GM12878 (cell line): ENCODE measurements around the gene YPEL4. TPM values are rescaled to one million over a fixed set of nuclear protein-coding genes. Genes with fewer than 3 reads are reported as not detected.

Source experiments
- ATAC-seq: fragments of 200-7000 bp; cut with Tn5 transposase; 3 replicates; pipeline ENCODE4 v1.9.1; 2020; ENCODE audit warnings: mild to moderate bottlenecking, moderate library complexity
- BruUV-seq: library from RNA; stranded (reverse); fragments of 400-500 nt; replicated peaks from 2 replicates; lab custom pipeline; 2021; lab: Mats Ljungman, UMichigan
- CTCF ChIA-PET: fragments of 300-600 bp; sonication (Branson Sonifier 250); formaldehyde crosslinking; extraction: SDS; loops from one replicate; lab custom pipeline; 2021; ENCODE audit warnings: inconsistent platforms; lab: Yijun Ruan, JAX
- POLR2A ChIA-PET: fragments of 350-600 bp; formaldehyde crosslinking; extraction: SDS; loops from one replicate; lab custom pipeline; 2021; ENCODE audit warnings: inconsistent platforms; lab: Charles Lee
- RAD21 ChIA-PET: fragments of 300-600 bp; sonication (Branson Sonifier 250); formaldehyde crosslinking; loops from one replicate; lab custom pipeline; 2023; ENCODE audit warnings: antibody characterized with exemption; ENCODE audit not compliant: unreplicated experiment; lab: Charles Lee
- SMC1A ChIA-PET: fragments of 300-600 bp; sonication (Branson Sonifier 250); formaldehyde crosslinking; loops from one replicate; lab custom pipeline; 2023; ENCODE audit not compliant: unreplicated experiment, uncharacterized antibody; lab: Charles Lee
- DNase-seq: peaks from one replicate; pipeline ENCODE4 v3.0.0-alpha.2; 2011; ENCODE audit warnings: low read depth, low spot score
- FAIRE-seq: peaks from 3 replicates; lab custom pipeline; 2011; peaks lifted over from hg19 to GRCh38; lab: Jason Lieb, UNC
- H2AFZ ChIP-seq: 2 replicates; pipeline ENCODE4 v1.6.0; 2011; ENCODE audit warnings: low read depth, low read length, control low read depth; ENCODE audit not compliant: control insufficient read depth
- H3K27ac ChIP-seq: 2 replicates; pipeline ENCODE4 v1.5.1; 2011; ENCODE audit warnings: control low read depth; ENCODE audit not compliant: control insufficient read depth, insufficient read depth
- H3K27me3 ChIP-seq, 2 experiments: replicated peaks in 1 of 2; 2 replicates each; pipeline versions ENCODE4 v1.6.0 to v1.6.1; 2011; ENCODE audit warnings: low read length in 1 of 2; ENCODE audit not compliant: control insufficient read depth in 2 of 2, insufficient read depth in 2 of 2
- H3K36me3 ChIP-seq, 2 experiments: 2 replicates each; pipeline ENCODE4 v1.5.1; 2011; ENCODE audit warnings: low read length in 1 of 2; ENCODE audit not compliant: control insufficient read depth in 2 of 2, insufficient read depth in 2 of 2
- H3K4me1 ChIP-seq: 2 replicates; pipeline ENCODE4 v1.6.1; 2011; ENCODE audit warnings: mild to moderate bottlenecking, low read length, moderate library complexity, mixed read lengths; ENCODE audit not compliant: control insufficient read depth, insufficient read depth
- H3K4me2 ChIP-seq: 2 replicates; pipeline ENCODE4 v1.6.0; 2011; ENCODE audit warnings: control low read depth; ENCODE audit not compliant: control insufficient read depth, insufficient read depth
- H3K4me3 ChIP-seq: fragments of 200-600 bp; sonication (generic); 2 replicates; pipeline ENCODE4 v1.5.1; 2016
- H3K79me2 ChIP-seq: 2 replicates; pipeline ENCODE4 v1.6.0; 2011; ENCODE audit warnings: low read length; ENCODE audit not compliant: control insufficient read depth, insufficient read depth
- H3K9ac ChIP-seq: 2 replicates; pipeline ENCODE4 v1.8.0; 2011; ENCODE audit warnings: low read length, control low read depth, mixed read lengths; ENCODE audit not compliant: control insufficient read depth, insufficient read depth
- H3K9me3 ChIP-seq: replicated peaks from 3 replicates; pipeline ENCODE4 v1.5.1; 2011; ENCODE audit warnings: mild to moderate bottlenecking, low read length; ENCODE audit not compliant: control insufficient read depth, insufficient read depth
- H4K20me1 ChIP-seq: 2 replicates; pipeline ENCODE4 v1.6.0; 2011; ENCODE audit not compliant: control insufficient read depth, insufficient read depth
- ATF7 ChIP-seq: fragments of 450-650 bp; IDR thresholded peaks from 2 replicates; pipeline ENCODE4 v1.6.1; 2016; ENCODE audit warnings: low read depth, mild to moderate bottlenecking
- EZH2 ChIP-seq: IDR thresholded peaks from 2 replicates; pipeline ENCODE4 v1.6.1; 2012; ENCODE audit warnings: low read depth, mild to moderate bottlenecking, control low read depth, inconsistent platforms, low read length, borderline replicate concordance; ENCODE audit not compliant: control insufficient read depth
- GATAD2B ChIP-seq: fragments of 450-650 bp; conservative IDR thresholded peaks from 2 replicates; pipeline ENCODE4 v1.6.1; 2017; ENCODE audit warnings: low read depth, mild to moderate bottlenecking, moderate library complexity
- HDAC6 ChIP-seq: fragments of 200-600 bp; sonication (generic); IDR thresholded peaks from one replicate; pipeline ENCODE4 v1.8.0; 2017; ENCODE audit warnings: antibody characterized with exemption; ENCODE audit not compliant: unreplicated experiment
- KDM1A ChIP-seq: fragments of 200-600 bp; sonication (generic); IDR thresholded peaks from 2 replicates; pipeline ENCODE4 v1.6.1; 2016; ENCODE audit warnings: borderline replicate concordance
- MXI1 ChIP-seq: fragments of 150-350 bp; IDR thresholded peaks from 2 replicates; pipeline ENCODE4 v1.6.1; 2011; ENCODE audit warnings: low read depth, mild to moderate bottlenecking, inconsistent platforms, low read length, improper control_type of control experiment
- POU2F2 ChIP-seq: IDR thresholded peaks from 3 replicates; pipeline ENCODE4 v1.6.1; 2011; ENCODE audit warnings: low read depth, mild to moderate bottlenecking, low read length, borderline replicate concordance
- RB1 ChIP-seq: fragments of 450-650 bp; formaldehyde crosslinking; IDR thresholded peaks from 2 replicates; pipeline ENCODE4 v1.6.1; 2017; ENCODE audit warnings: mild to moderate bottlenecking, borderline replicate concordance
- RCOR1 ChIP-seq: conservative IDR thresholded peaks from 2 replicates; pipeline ENCODE4 v1.6.1; 2012; ENCODE audit warnings: low read depth, low read length, improper control_type of control experiment
- RFX5 ChIP-seq: IDR thresholded peaks from 2 replicates; pipeline ENCODE4 v1.6.1; 2011; ENCODE audit warnings: low read depth, low read length, improper control_type of control experiment
- SIX5 ChIP-seq: IDR thresholded peaks from 2 replicates; pipeline ENCODE4 v1.6.1; 2011; ENCODE audit warnings: mild to moderate bottlenecking, low read depth, low read length, moderate library complexity; ENCODE audit not compliant: severe bottlenecking
- SREBF1 ChIP-seq: IDR thresholded peaks from 2 replicates; pipeline ENCODE4 v1.6.1; 2012; ENCODE audit warnings: mild to moderate bottlenecking, low read length
- YY1 ChIP-seq: IDR thresholded peaks from 2 replicates; pipeline ENCODE4 v1.6.1; 2011; ENCODE audit warnings: low read depth, mild to moderate bottlenecking, low read length
- ZNF217 ChIP-seq: fragments of 450-650 bp; IDR thresholded peaks from 2 replicates; pipeline ENCODE4 v1.6.1; 2017; ENCODE audit warnings: antibody characterized with exemption, mild to moderate bottlenecking
- WGBS: methylation state at CpG from one replicate; pipeline ENCODE4 v1.1.6; 2016; ENCODE audit warnings: low lambda C conversion rate; ENCODE audit not compliant: insufficient replicate concordance, insufficient coverage; ENCODE audit errors: missing lambda C conversion rate; 5-methylcytosine and 5-hydroxymethylcytosine counted together
- in situ Hi-C: fragments of 300-500 bp; cut with MboI; formaldehyde crosslinking; loops from 9 replicates; pipeline ENCODE4 v1.14.3; 2018; ENCODE audit warnings: mixed read lengths
- intact Hi-C: fragments of 100-400 bp; cut with micrococcal nuclease; formaldehyde crosslinking; loops from one replicate; pipeline ENCODE4 v1.14.2; 2022; ENCODE audit not compliant: unreplicated experiment
- polyA plus RNA-seq, 11 experiments: library from polyadenylated mRNA; depleted of rRNA in 4 of 11; unstranded in 6 of 11; stranded (reverse) in 5 of 11; fragments of >200 nt; fragmentation: Nextera tagmentation in 4 of 11; fragmentation: Illumina TruSeq in 1 of 11; extraction: Ambion mirVana in 4 of 11; extraction: Trizol in 1 of 11; gene quantifications; 1 replicate in 1 of 11; 2 replicates in 10 of 11; pipeline versions ENCODE4 v1.2.1 to v1.2.3, GENCODE V29; 2011 to 2016; ENCODE audit warnings: inconsistent platforms in 2 of 11, missing spikeins in 2 of 11, low read depth in 1 of 11
- total RNA-seq, 4 experiments: library from RNA; depleted of rRNA in 3 of 4; stranded (reverse); fragments of >200 nt in 3 of 4; fragmentation: Illumina TruSeq in 1 of 4; extraction: Trizol in 1 of 4; gene quantifications; 2 replicates each; pipeline versions ENCODE4 v1.2.1 to v1.2.3, GENCODE V29; 2013 to 2021
- TF ChIP-seq, protein P1 (sequence below): IDR thresholded peaks from 2 replicates; pipeline ENCODE4 v1.6.1; 2011; ENCODE audit warnings: borderline replicate concordance, low read depth, mild to moderate bottlenecking, moderate library complexity, mixed read lengths, low read length; ENCODE audit not compliant: insufficient read depth; ENCODE audit errors: extremely low read length

The YPEL4 gene
- total and polyA plus RNA-seq, 10 of the 15 experiments (the other 5 are each of a cell fraction or from before 2014, with no cell fraction given), result 0.07 to 0.50 (median 0.13) TPM; not detected in 5

DNA sequence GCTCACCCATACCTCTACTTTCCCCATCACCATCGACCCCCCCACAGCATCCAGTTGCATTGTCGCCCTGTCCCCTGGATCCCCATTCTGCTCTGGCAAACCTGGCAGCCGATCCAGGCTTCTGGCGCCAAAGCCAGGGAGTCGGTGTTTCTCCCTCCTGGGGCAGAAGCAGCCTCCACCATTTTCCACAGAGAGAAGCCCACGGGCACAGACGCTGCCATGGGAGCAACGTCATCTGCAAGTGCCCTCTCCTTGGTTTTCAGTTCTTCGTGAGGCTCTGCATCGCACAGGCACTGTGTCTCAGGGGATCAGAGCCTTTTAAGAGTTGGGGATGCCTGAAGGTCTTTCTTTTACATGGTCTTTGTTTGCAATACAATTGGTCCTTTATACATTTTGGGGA is 2.3 kb downstream of the YPEL4 start:
- no peak for ATAC-seq
- RAD21 ChIA-PET, result interaction anchor here (1.2 to 1.6 kb wide), 3 partner anchors 79 to 155 kb away, joined by 3 to 10 read pairs (median 3); partner anchors contain the start of genes TIMM10 and UBE2L6
- no peaks in the 10 kb centered on the region for H3K9me3 ChIP-seq
- H3K36me3 ChIP-seq, result no peaks in the 10 kb centered on the region
- no peak for FAIRE-seq
- no peak overlapping the region for H3K4me2 ChIP-seq
- SMC1A ChIA-PET, result interaction anchor here (0.5 to 2.1 kb wide), 4 partner anchors 79 to 871 kb away, joined by 3 to 6 read pairs (median 3); partner anchors contain the start of gene UBE2L6
- peaks cover 12 to 17% of the 10 kb centered on the region in 2 experiments for H3K27me3 ChIP-seq
- H3K9ac ChIP-seq, result no peak overlapping the region
- H3K27ac ChIP-seq, result no peak overlapping the region
- no peak for TF ChIP-seq HDAC6
- no peak for TF ChIP-seq MXI1
- no peak for TF ChIP-seq EZH2
- TF ChIP-seq, protein P1, sequence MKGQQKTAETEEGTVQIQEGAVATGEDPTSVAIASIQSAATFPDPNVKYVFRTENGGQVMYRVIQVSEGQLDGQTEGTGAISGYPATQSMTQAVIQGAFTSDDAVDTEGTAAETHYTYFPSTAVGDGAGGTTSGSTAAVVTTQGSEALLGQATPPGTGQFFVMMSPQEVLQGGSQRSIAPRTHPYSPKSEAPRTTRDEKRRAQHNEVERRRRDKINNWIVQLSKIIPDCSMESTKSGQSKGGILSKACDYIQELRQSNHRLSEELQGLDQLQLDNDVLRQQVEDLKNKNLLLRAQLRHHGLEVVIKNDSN, result no peak
- no peak for TF ChIP-seq ATF7
- TF ChIP-seq SIX5, result no peak
- no peak for TF ChIP-seq RB1
- no peak for TF ChIP-seq SREBF1
- no peak for TF ChIP-seq POU2F2
- no peak for TF ChIP-seq YY1
- TF ChIP-seq KDM1A, result no peak
- no peak for TF ChIP-seq RCOR1
- TF ChIP-seq RFX5, result no peak
- no peak for TF ChIP-seq GATAD2B
- TF ChIP-seq ZNF217, result no peak
- peaks cover 12% of the 10 kb centered on the region for H3K4me1 ChIP-seq
- no peaks in the 10 kb centered on the region for H4K20me1 ChIP-seq
- BruUV-seq, result no TSS peak
- WGBS, result 49% methylated on average over 10 of the region's 10 CpGs
- H2AFZ ChIP-seq, result no peak overlapping the region
- POLR2A ChIA-PET, result interaction anchor here (0.6 to 1.0 kb wide), 2 partner anchors 62 to 99 kb away, joined by 3 read pairs; no protein-coding TSS in a partner anchor
- no peaks in the 10 kb centered on the region for H3K79me2 ChIP-seq
- no peak for DNase-seq
- in situ Hi-C loops (no loop called here), intact Hi-C loops (no loop called here)
- CTCF ChIA-PET, result interaction anchor here (0.6 to 13.9 kb wide), 7 partner anchors 7 to 302 kb away, joined by 3 to 319 read pairs (median 8); partner anchors contain the start of genes CLP1 and UBE2L6
- no peak overlapping the region for H3K4me3 ChIP-seq
